IMR-90 (cell line): ENCODE data around the gene CCDC141. TPM values are rescaled to one million over a fixed set of nuclear protein-coding genes. Genes with fewer than 3 reads are reported as not detected.

Experiments
- ATAC-seq: fragments of 200-7000 bp; cut with Tn5 transposase; 2 replicates; pipeline ENCODE4 v1.9.1; 2020; ENCODE audit warnings: low read depth, mild to moderate bottlenecking, moderate library complexity
- BruUV-seq: library from RNA; stranded (reverse); fragments of 400-500 nt; replicated peaks from 2 replicates; lab custom pipeline; 2021; lab: Mats Ljungman, UMichigan
- CTCF ChIA-PET: fragments of 300-600 bp; formaldehyde crosslinking; extraction: SDS; loops from one replicate; lab custom pipeline; 2021; ENCODE audit warnings: antibody characterized with exemption; lab: Yijun Ruan, JAX
- POLR2A ChIA-PET: fragments of 300-600 bp; sonication (Branson Sonifier 250); formaldehyde crosslinking; loops from one replicate; lab custom pipeline; 2022; ENCODE audit warnings: antibody characterized with exemption; ENCODE audit not compliant: unreplicated experiment; lab: Charles Lee
- DNase-seq: peaks from one replicate; pipeline ENCODE4 v3.0.0; 2013
- H2AFZ ChIP-seq: replicated peaks from 2 replicates; pipeline ENCODE3; 2013; ENCODE audit warnings: low read length, mild to moderate bottlenecking; ENCODE audit not compliant: poor library complexity
- H2AK5ac ChIP-seq: 2 replicates; pipeline ENCODE4 v1.6.1; 2013; ENCODE audit warnings: low read depth, low read length, inconsistent platforms
- H2AK9ac ChIP-seq: replicated peaks from 2 replicates; pipeline ENCODE3; 2013; ENCODE audit warnings: mild to moderate bottlenecking, low read depth, low read length, moderate library complexity; ENCODE audit not compliant: poor library complexity
- H2BK120ac ChIP-seq: 2 replicates; pipeline ENCODE4 v1.6.1; 2013; ENCODE audit warnings: low read depth, low read length, inconsistent platforms
- H2BK15ac ChIP-seq: 3 replicates; pipeline ENCODE4 v1.6.1; 2013; ENCODE audit warnings: low read depth, low read length, inconsistent platforms
- H2BK20ac ChIP-seq: 2 replicates; pipeline ENCODE4 v1.6.1; 2013; ENCODE audit warnings: low read depth, mild to moderate bottlenecking, inconsistent platforms, low read length, moderate library complexity
- H2BK5ac ChIP-seq: 2 replicates; pipeline ENCODE4 v1.6.1; 2013; ENCODE audit warnings: mild to moderate bottlenecking, low read depth, low read length, inconsistent platforms; ENCODE audit not compliant: poor library complexity, severe bottlenecking
- H3K14ac ChIP-seq: replicated peaks from 2 replicates; pipeline ENCODE4 v1.6.1; 2013; ENCODE audit warnings: low read depth, low read length, inconsistent platforms
- H3K18ac ChIP-seq: 2 replicates; pipeline ENCODE4 v1.6.1; 2013; ENCODE audit warnings: low read depth, low read length, control low read depth
- H3K23ac ChIP-seq: 2 replicates; pipeline ENCODE4 v1.6.1; 2013; ENCODE audit warnings: low read depth, low read length, inconsistent platforms
- H3K27ac ChIP-seq: 2 replicates; pipeline ENCODE4 v1.5.1; 2013; ENCODE audit warnings: mild to moderate bottlenecking, control low read depth, low read length; ENCODE audit not compliant: insufficient read depth
- H3K27me3 ChIP-seq: 2 replicates; pipeline ENCODE4 v1.6.1; 2013; ENCODE audit warnings: low read length; ENCODE audit not compliant: control insufficient read depth, insufficient read depth
- H3K36me3 ChIP-seq: 2 replicates; pipeline ENCODE4 v1.6.1; 2013; ENCODE audit warnings: low read length, mixed read lengths; ENCODE audit not compliant: control insufficient read depth, insufficient read depth
- H3K4ac ChIP-seq: 2 replicates; pipeline ENCODE4 v1.6.1; 2013; ENCODE audit warnings: low read depth, low read length, inconsistent platforms
- H3K4me1 ChIP-seq: 2 replicates; pipeline ENCODE4 v1.6.1; 2013; ENCODE audit warnings: low read length, mixed read lengths; ENCODE audit not compliant: control insufficient read depth, insufficient read depth
- H3K4me2 ChIP-seq: 2 replicates; pipeline ENCODE4 v1.6.1; 2013; ENCODE audit warnings: low read depth, mild to moderate bottlenecking, control low read depth, low read length, moderate library complexity
- H3K4me3 ChIP-seq: 2 replicates; pipeline ENCODE4 v1.5.1; 2013; ENCODE audit warnings: low read depth, mild to moderate bottlenecking, control low read depth, low read length, moderate library complexity; ENCODE audit not compliant: insufficient read depth
- H3K56ac ChIP-seq: 2 replicates; pipeline ENCODE4 v1.6.1; 2013; ENCODE audit warnings: low read length, inconsistent platforms; ENCODE audit not compliant: insufficient read depth; ENCODE audit errors: extremely low read depth
- H3K79me1 ChIP-seq, 2 experiments: 2 replicates each; pipeline ENCODE4 v1.6.1; 2013; ENCODE audit warnings: low read length in 2 of 2, inconsistent platforms in 1 of 2, low read depth in 1 of 2
- H3K9ac ChIP-seq: 2 replicates; pipeline ENCODE4 v1.6.1; 2013; ENCODE audit warnings: low read depth, low read length, control low read depth
- H3K9me1 ChIP-seq: 2 replicates; pipeline ENCODE4 v1.6.1; 2013; ENCODE audit warnings: low read length, inconsistent platforms; ENCODE audit not compliant: insufficient read depth
- H3K9me3 ChIP-seq: 2 replicates; pipeline ENCODE4 v1.6.1; 2013; ENCODE audit warnings: low read length; ENCODE audit not compliant: control insufficient read depth, insufficient read depth
- H4K20me1 ChIP-seq: 2 replicates; pipeline ENCODE4 v1.6.1; 2013; ENCODE audit warnings: low read length, inconsistent platforms; ENCODE audit not compliant: insufficient read depth
- H4K5ac ChIP-seq: 2 replicates; pipeline ENCODE4 v1.6.1; 2013; ENCODE audit warnings: mild to moderate bottlenecking, low read depth, low read length, control low read depth
- H4K8ac ChIP-seq, 2 experiments: 2 replicates each; pipeline ENCODE4 v1.6.1; 2013; ENCODE audit warnings: low read depth in 2 of 2, low read length in 2 of 2, control low read depth in 1 of 2, inconsistent platforms in 1 of 2
- H4K91ac ChIP-seq: 2 replicates; pipeline ENCODE4 v1.6.1; 2013; ENCODE audit warnings: low read depth, low read length, inconsistent platforms; ENCODE audit not compliant: insufficient read depth
- BHLHE40 ChIP-seq: fragments of 150-350 bp; IDR thresholded peaks from 2 replicates; pipeline ENCODE4 v1.6.1; 2016; ENCODE audit warnings: mild to moderate bottlenecking, low read depth, low read length
- CEBPB ChIP-seq: IDR thresholded peaks from 2 replicates; pipeline ENCODE4 v1.6.1; 2012; ENCODE audit warnings: low read depth, low read length, improper control_type of control experiment
- CHD1 ChIP-seq: IDR thresholded peaks from 2 replicates; pipeline ENCODE4 v1.6.1; 2012; ENCODE audit warnings: low read depth, low read length, improper control_type of control experiment
- CTCF ChIP-seq: conservative IDR thresholded peaks from 2 replicates; pipeline ENCODE4 v1.5.1; 2012; ENCODE audit warnings: mild to moderate bottlenecking, low read depth, low read length, improper control_type of control experiment
- FOS ChIP-seq: fragments of 150-350 bp; IDR thresholded peaks from 2 replicates; pipeline ENCODE4 v1.6.1; 2016; ENCODE audit warnings: low read depth, low read length
- MAFK ChIP-seq: IDR thresholded peaks from 2 replicates; pipeline ENCODE4 v1.6.1; 2012; ENCODE audit warnings: low read depth, low read length, improper control_type of control experiment
- MAZ ChIP-seq: IDR thresholded peaks from 2 replicates; pipeline ENCODE4 v1.6.1; 2012; ENCODE audit warnings: low read depth, mild to moderate bottlenecking, low read length, improper control_type of control experiment, moderate library complexity, borderline replicate concordance
- MXI1 ChIP-seq: IDR thresholded peaks from 2 replicates; pipeline ENCODE4 v1.6.1; 2012; ENCODE audit warnings: low read depth, mild to moderate bottlenecking, low read length, moderate library complexity, borderline replicate concordance
- NFE2L2 ChIP-seq: fragments of 150-350 bp; IDR thresholded peaks from 2 replicates; pipeline ENCODE4 v1.6.1; 2016; ENCODE audit warnings: low read depth, mild to moderate bottlenecking, low read length
- POLR2A ChIP-seq: IDR thresholded peaks from 2 replicates; pipeline ENCODE4 v1.6.1; 2012; ENCODE audit warnings: mild to moderate bottlenecking, low read depth, low read length
- RAD21 ChIP-seq: IDR thresholded peaks from 2 replicates; pipeline ENCODE4 v1.6.1; 2012; ENCODE audit warnings: low read length, improper control_type of control experiment
- RCOR1 ChIP-seq: IDR thresholded peaks from 2 replicates; pipeline ENCODE4 v1.6.1; 2012; ENCODE audit warnings: mild to moderate bottlenecking, low read length, improper control_type of control experiment; ENCODE audit not compliant: insufficient replicate concordance
- RFX5 ChIP-seq: IDR thresholded peaks from 2 replicates; pipeline ENCODE4 v1.8.0; 2012; ENCODE audit warnings: low read depth, mild to moderate bottlenecking, low read length, moderate library complexity
- SMC3 ChIP-seq: fragments of 150-350 bp; IDR thresholded peaks from 2 replicates; pipeline ENCODE4 v1.6.1; 2016; ENCODE audit warnings: low read depth, mild to moderate bottlenecking, antibody characterized with exemption, low read length, moderate library complexity
- WGBS, 2 experiments: methylation state at CpG; one replicate each; pipeline versions ENCODE4 v1.1.5 to v1.1.7; 2013; ENCODE audit warnings: missing lambda C conversion rate in 2 of 2; ENCODE audit not compliant: insufficient read length in 1 of 2; ENCODE audit errors: extremely low coverage in 2 of 2; 5-methylcytosine and 5-hydroxymethylcytosine counted together
- dilution Hi-C: fragments of 300-500 bp; cut with HindIII; formaldehyde crosslinking; loops from one replicate; pipeline ENCODE4 v1.14.3; 2018; ENCODE audit warnings: low sequenced_read_pairs; ENCODE audit not compliant: unreplicated experiment
- in situ Hi-C: fragments of 300-500 bp; cut with MboI; formaldehyde crosslinking; loops from 3 replicates; pipeline ENCODE4 v1.14.3; 2019; ENCODE audit warnings: low sequenced_read_pairs, inconsistent platforms, mixed read lengths
- intact Hi-C: fragments of 100-400 bp; cut with micrococcal nuclease; formaldehyde crosslinking; loops from 2 replicates; pipeline ENCODE4 v1.10.0; 2022
- polyA plus RNA-seq, 3 experiments: library from polyadenylated mRNA; depleted of rRNA; stranded (reverse); fragments of >200 nt; gene quantifications; 2 replicates each; pipeline ENCODE4 v1.2.3, GENCODE V29; 2012; ENCODE audit warnings: low replicate concordance in 1 of 3
- total RNA-seq: library from RNA; depleted of rRNA; stranded (reverse); fragments of >200 nt; gene quantifications from 2 replicates; pipeline ENCODE4 v1.2.3, GENCODE V29; 2012
- TF ChIP-seq, protein P1 (sequence below): fragments of 150-350 bp; IDR thresholded peaks from 2 replicates; pipeline ENCODE4 v1.6.1; 2017; ENCODE audit warnings: mild to moderate bottlenecking, antibody characterized with exemption, low read length, low read depth
- TF ChIP-seq, protein P2 (sequence below): fragments of 150-350 bp; IDR thresholded peaks from 2 replicates; pipeline ENCODE4 v1.6.1; 2016; ENCODE audit warnings: low read depth, mild to moderate bottlenecking, low read length, moderate library complexity, borderline replicate concordance

The CCDC141 gene
- total and polyA plus RNA-seq, 2 of the 4 experiments (the other 2 are of a cell fraction), result not detected

- ChIA-PET POLR2A (no interaction called here), CTCF (no interaction called here)
- H2BK20ac ChIP-seq, result no peak overlapping the region
- H4K8ac ChIP-seq, result no peak overlapping the region
- H2BK120ac ChIP-seq, result no peak overlapping the region
- TF ChIP-seq FOS, result no peak
- no peak for TF ChIP-seq RAD21
- TF ChIP-seq, protein P1, sequence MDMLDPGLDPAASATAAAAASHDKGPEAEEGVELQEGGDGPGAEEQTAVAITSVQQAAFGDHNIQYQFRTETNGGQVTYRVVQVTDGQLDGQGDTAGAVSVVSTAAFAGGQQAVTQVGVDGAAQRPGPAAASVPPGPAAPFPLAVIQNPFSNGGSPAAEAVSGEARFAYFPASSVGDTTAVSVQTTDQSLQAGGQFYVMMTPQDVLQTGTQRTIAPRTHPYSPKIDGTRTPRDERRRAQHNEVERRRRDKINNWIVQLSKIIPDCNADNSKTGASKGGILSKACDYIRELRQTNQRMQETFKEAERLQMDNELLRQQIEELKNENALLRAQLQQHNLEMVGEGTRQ, result no peak
- TF ChIP-seq CTCF, result no peak
- TF ChIP-seq BHLHE40, result no peak
- TF ChIP-seq CEBPB, result no peak
- no peak for TF ChIP-seq RFX5
- no peak for TF ChIP-seq CHD1
- TF ChIP-seq NFE2L2, result no peak
- TF ChIP-seq POLR2A, result no peak
- no peak for TF ChIP-seq RCOR1
- no peak for TF ChIP-seq MXI1
- TF ChIP-seq MAFK, result no peak
- TF ChIP-seq, protein P2, sequence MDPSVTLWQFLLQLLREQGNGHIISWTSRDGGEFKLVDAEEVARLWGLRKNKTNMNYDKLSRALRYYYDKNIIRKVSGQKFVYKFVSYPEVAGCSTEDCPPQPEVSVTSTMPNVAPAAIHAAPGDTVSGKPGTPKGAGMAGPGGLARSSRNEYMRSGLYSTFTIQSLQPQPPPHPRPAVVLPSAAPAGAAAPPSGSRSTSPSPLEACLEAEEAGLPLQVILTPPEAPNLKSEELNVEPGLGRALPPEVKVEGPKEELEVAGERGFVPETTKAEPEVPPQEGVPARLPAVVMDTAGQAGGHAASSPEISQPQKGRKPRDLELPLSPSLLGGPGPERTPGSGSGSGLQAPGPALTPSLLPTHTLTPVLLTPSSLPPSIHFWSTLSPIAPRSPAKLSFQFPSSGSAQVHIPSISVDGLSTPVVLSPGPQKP, result no peak
- TF ChIP-seq SMC3, result no peak
- TF ChIP-seq MAZ, result no peak
- H3K23ac ChIP-seq, result no peak overlapping the region
- H2BK5ac ChIP-seq, result no peak overlapping the region
- intact Hi-C loops, result no loop called here
- no peaks in the 10 kb centered on the region for H3K79me1 ChIP-seq
- H4K20me1 ChIP-seq, result no peaks in the 10 kb centered on the region
- in situ Hi-C loops, result no loop called here
- no peak overlapping the region for H2AK9ac ChIP-seq
- H2AK5ac ChIP-seq, result no peak overlapping the region
- H3K27ac ChIP-seq, result no peak overlapping the region
- no peak overlapping the region for H3K4ac ChIP-seq
- no peak overlapping the region for H3K4me2 ChIP-seq
- H3K4me3 ChIP-seq, result no peak overlapping the region
- no peak overlapping the region for H3K56ac ChIP-seq
- no peak overlapping the region for H2BK15ac ChIP-seq
- no peak overlapping the region for H3K18ac ChIP-seq
- no peaks in the 10 kb centered on the region for H3K4me1 ChIP-seq
- WGBS, 2 experiments, result 80% methylated on average over 1 of the region's 5 CpGs; no CpG with 5 or more reads in 1 of the 2 experiments
- no peak for DNase-seq
- ATAC-seq, result no peak
- H3K27me3 ChIP-seq, result no peaks in the 10 kb centered on the region
- no peak overlapping the region for H4K5ac ChIP-seq
- no peaks in the 10 kb centered on the region for H3K9me1 ChIP-seq
- H3K9me3 ChIP-seq, result no peaks in the 10 kb centered on the region
- BruUV-seq, result no TSS peak
- no peak overlapping the region for H3K9ac ChIP-seq
- no peaks in the 10 kb centered on the region for H3K36me3 ChIP-seq
- H2AFZ ChIP-seq, result no peak overlapping the region
- no peak overlapping the region for H3K14ac ChIP-seq
- dilution Hi-C loops, result no loop called here
- H4K91ac ChIP-seq, result no peak overlapping the region
Measured at GRCh38 chr2:179057737-179058136, 7.8 kb upstream of the CCDC141 start.
